Measurements from ENCODE around the gene TESMIN.

The TESMIN gene

DNA sequence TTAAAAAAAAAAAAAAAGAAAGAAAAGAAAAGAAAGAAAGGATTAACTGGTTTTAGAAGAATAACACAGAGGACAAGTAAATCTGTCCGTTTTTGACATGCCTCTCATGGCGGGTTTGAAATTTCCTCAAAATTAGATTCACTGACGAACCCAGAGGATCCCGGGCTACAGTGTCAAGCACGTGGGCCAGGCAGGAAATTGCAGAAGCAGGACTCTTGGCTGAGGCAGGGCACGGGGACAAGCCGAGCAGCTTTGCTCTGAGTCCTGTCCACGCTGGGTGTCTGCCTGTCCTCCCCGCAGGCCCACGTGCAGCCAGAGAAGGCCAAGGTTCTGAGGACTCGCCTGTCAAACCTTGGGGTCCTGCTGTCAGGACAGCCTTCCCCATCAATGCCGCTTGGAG lies 42.3 kb downstream of the TESMIN start:
- Histone ChIP-seq H3K9ac (ENCODE audit: low read length) (no peak overlapping the region), H3K27me3 (replicated peaks; ENCODE audit: control insufficient read depth, insufficient read depth, low read length) (peaks cover 90% of the 10 kb centered on the region), H3K4me3 (ENCODE audit: low read length) (no peak overlapping the region), H3K9me3 (ENCODE audit: control insufficient read depth, low read length) (no peaks in the 10 kb centered on the region), H3K4me1 (ENCODE audit: control insufficient read depth, insufficient read depth, low read length) (no peaks in the 10 kb centered on the region), H3K36me3 (ENCODE audit: control insufficient read depth, insufficient read depth, low read length, severe bottlenecking) (no peaks in the 10 kb centered on the region)
- no peak for DNase-seq (ENCODE audit: low read depth)

DNA sequence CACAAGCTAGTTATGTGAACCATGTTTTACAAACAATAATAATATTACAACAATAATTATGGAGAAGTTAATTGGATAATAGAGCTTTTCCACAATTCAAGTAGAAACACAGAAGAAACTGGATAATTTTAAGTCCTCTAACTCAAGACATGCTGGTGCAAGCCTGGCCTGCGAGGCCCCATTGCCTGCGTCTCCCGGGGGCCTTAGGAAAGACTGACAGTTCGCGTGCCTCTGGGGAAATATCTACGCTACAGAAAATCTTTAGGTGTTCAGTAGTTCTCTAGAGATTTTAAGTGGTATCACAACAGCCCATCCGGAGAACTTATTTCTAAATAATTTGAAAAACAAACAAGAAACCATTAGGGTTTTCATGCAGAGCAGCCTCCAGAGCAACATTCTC lies 43.8 kb downstream of the TESMIN start:
- Histone ChIP-seq H3K4me3 (ENCODE audit: low read length) (no peak overlapping the region), H3K36me3 (ENCODE audit: control insufficient read depth, insufficient read depth, low read length, severe bottlenecking) (no peaks in the 10 kb centered on the region), H3K4me1 (ENCODE audit: control insufficient read depth, insufficient read depth, low read length) (no peaks in the 10 kb centered on the region), H3K9me3 (ENCODE audit: control insufficient read depth, low read length) (no peaks in the 10 kb centered on the region), H3K27me3 (replicated peaks; ENCODE audit: control insufficient read depth, insufficient read depth, low read length) (peaks cover 90% of the 10 kb centered on the region), H3K9ac (ENCODE audit: low read length) (no peak overlapping the region)
- DNase-seq (ENCODE audit: low read depth): no peak

DNA sequence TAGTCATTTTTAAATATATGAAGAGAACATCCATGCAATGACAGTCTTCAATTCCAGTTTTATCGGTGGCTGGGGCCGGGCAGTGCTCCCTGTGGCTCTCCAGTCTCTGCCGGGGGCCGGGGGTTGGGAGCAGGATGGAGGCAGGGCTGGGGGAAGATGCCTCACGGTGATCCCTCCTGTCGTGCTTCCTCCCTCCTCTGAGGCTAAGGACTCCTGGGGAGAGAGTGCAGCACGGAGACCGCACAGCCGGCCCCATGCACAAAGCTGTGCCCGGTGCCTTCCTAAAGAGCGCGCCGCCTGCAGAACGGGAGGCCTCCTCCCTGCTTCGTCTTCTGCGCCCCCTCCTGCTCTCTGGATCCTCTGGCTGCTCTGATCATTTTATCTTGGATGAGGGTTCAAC lies 46.4 kb downstream of the TESMIN start:
- Histone ChIP-seq H3K27me3 (replicated peaks; ENCODE audit: control insufficient read depth, insufficient read depth, low read length) (peaks cover 72% of the 10 kb centered on the region), H3K9me3 (ENCODE audit: control insufficient read depth, low read length) (peaks cover 5% of the 10 kb centered on the region), H3K9ac (ENCODE audit: low read length) (no peak overlapping the region), H3K36me3 (ENCODE audit: control insufficient read depth, insufficient read depth, low read length, severe bottlenecking) (no peaks in the 10 kb centered on the region), H3K4me1 (ENCODE audit: control insufficient read depth, insufficient read depth, low read length) (no peaks in the 10 kb centered on the region), H3K4me3 (ENCODE audit: low read length) (no peak overlapping the region)
- no peak for DNase-seq (ENCODE audit: low read depth)

DNA sequence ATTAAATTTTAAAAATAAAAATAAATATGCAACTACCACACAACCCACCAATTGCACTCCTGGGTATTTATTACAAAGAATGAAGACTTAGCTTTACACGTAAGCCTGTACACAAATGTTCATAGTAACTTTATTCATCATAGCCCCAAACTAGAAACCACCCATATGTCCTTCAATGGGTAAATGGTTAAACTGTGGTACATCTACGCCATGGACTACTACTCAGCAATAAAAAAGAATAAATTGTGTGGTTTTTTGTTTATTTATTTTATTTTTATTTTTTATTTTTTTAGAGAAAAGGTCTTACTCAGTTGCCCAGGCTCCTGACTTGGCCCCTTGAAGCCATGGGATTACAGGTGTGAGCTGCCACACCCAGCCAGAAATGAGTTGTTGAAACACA lies 52.3 kb downstream of the TESMIN start:
- Histone ChIP-seq H3K36me3 (ENCODE audit: control insufficient read depth, insufficient read depth, low read length, severe bottlenecking) (no peaks in the 10 kb centered on the region), H3K9me3 (ENCODE audit: control insufficient read depth, low read length) (peaks cover 39% of the 10 kb centered on the region), H3K27me3 (replicated peaks; ENCODE audit: control insufficient read depth, insufficient read depth, low read length) (peaks cover 41% of the 10 kb centered on the region), H3K4me3 (ENCODE audit: low read length) (no peak overlapping the region), H3K4me1 (ENCODE audit: control insufficient read depth, insufficient read depth, low read length) (no peaks in the 10 kb centered on the region), H3K9ac (ENCODE audit: low read length) (no peak overlapping the region)
- DNase-seq (ENCODE audit: low read depth): no peak

DNA sequence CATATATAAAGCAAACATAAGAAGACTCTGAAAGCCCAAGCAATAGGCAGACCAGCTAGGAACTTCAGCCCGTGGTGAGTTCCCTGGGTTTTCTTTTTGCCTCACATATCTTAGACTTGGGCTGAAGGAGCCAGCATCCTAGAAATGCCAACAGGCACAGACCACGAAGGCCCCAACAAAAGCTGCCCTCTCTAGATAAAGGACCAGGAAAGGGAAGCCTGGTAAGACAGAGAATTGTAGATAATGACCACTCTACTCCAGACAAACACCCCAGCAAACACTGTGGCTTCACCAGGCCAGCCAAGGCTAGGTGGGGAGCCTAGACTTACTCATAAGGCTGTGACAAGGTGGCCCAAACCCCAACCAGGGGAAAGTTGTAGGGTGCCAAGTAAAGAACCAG lies 55.8 kb downstream of the TESMIN start:
- peaks cover 37% of the 10 kb centered on the region for H3K27me3 ChIP-seq (replicated peaks; ENCODE audit: control insufficient read depth, insufficient read depth, low read length)
- H3K36me3 ChIP-seq (ENCODE audit: control insufficient read depth, insufficient read depth, low read length, severe bottlenecking): no peaks in the 10 kb centered on the region
- no peak overlapping the region for H3K9ac ChIP-seq (ENCODE audit: low read length)
- peaks cover 34% of the 10 kb centered on the region for H3K9me3 ChIP-seq (ENCODE audit: control insufficient read depth, low read length)
- H3K4me1 ChIP-seq (ENCODE audit: control insufficient read depth, insufficient read depth, low read length): no peaks in the 10 kb centered on the region
- DNase-seq (ENCODE audit: low read depth): no peak
- H3K4me3 ChIP-seq (ENCODE audit: low read length): no peak overlapping the region

DNA sequence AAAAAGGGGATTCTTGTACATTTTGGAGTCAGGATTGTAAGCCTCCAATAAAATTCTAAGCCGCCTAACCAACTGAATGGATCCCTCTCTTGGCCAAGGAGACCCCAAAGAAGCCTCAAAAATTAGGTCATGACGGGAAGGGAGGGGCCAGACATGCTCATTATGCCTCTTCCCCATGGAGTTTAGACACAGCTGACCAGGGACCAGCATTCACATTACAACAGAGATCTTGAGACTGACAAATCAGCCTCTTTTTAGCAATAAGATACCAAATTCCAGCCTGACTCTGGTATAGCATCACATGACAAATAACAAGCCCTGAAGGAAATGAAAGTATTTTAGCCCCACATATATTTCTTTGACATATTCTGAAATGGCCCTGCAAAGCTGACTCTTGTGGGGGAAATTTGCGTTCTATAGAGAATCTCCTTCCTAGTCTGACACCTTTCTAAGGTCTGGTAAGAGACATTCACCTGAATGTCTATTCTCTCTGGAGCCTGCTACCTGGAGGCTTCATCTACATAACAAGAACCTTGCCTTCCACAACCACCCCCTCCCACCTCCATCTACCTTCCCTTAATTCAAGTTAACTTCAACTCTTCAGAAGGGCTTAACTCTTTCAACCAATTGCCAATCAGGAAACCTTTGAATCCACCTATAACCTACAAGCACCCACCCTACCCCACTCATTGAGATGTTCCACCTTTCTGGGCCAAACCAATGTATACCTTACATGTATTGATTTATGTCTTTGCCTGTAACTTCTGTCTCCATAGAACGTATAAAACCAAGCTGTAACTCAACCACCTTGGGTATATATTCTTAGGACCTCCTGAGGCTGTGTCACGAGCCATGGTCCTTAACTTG lies 56.7 kb downstream of the TESMIN start:
- no peak overlapping the region for H3K9ac ChIP-seq (ENCODE audit: low read length)
- H3K9me3 ChIP-seq (ENCODE audit: control insufficient read depth, low read length): peaks cover 34% of the 10 kb centered on the region
- H3K36me3 ChIP-seq (ENCODE audit: control insufficient read depth, insufficient read depth, low read length, severe bottlenecking): no peaks in the 10 kb centered on the region
- no peak for DNase-seq (ENCODE audit: low read depth)
- H3K27me3 ChIP-seq (replicated peaks; ENCODE audit: control insufficient read depth, insufficient read depth, low read length): peaks cover 46% of the 10 kb centered on the region
- H3K4me1 ChIP-seq (ENCODE audit: control insufficient read depth, insufficient read depth, low read length): no peaks in the 10 kb centered on the region
- H3K4me3 ChIP-seq (ENCODE audit: low read length): no peak overlapping the region

DNA sequence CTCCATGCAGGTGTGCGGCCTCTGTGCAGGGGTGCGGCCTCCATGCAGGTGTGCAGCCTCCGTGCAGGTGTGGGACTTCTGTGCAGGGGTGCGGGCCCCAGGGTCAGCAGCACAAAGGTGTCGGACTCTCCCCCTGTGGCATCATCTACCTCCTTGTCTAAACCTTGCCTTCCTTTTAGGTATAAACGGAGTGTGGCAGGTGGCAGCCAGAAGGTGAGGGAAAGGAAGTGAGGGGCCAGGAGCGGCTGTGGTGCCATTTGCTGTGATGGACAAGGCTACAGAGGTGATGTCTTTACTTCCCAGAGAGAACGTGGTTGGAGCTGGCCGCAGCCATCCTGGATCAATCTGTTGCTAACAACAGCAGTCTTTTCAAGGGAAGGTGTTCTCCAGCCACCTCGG lies 57.8 kb downstream of the TESMIN start:
- H3K4me1 ChIP-seq (ENCODE audit: control insufficient read depth, insufficient read depth, low read length): no peaks in the 10 kb centered on the region
- H3K36me3 ChIP-seq (ENCODE audit: control insufficient read depth, insufficient read depth, low read length, severe bottlenecking): no peaks in the 10 kb centered on the region
- H3K9me3 ChIP-seq (ENCODE audit: control insufficient read depth, low read length): peaks cover 24% of the 10 kb centered on the region
- no peak overlapping the region for H3K4me3 ChIP-seq (ENCODE audit: low read length)
- DNase-seq (ENCODE audit: low read depth): no peak
- no peak overlapping the region for H3K9ac ChIP-seq (ENCODE audit: low read length)
- H3K27me3 ChIP-seq (replicated peaks; ENCODE audit: control insufficient read depth, insufficient read depth, low read length): peaks cover 57% of the 10 kb centered on the region

DNA sequence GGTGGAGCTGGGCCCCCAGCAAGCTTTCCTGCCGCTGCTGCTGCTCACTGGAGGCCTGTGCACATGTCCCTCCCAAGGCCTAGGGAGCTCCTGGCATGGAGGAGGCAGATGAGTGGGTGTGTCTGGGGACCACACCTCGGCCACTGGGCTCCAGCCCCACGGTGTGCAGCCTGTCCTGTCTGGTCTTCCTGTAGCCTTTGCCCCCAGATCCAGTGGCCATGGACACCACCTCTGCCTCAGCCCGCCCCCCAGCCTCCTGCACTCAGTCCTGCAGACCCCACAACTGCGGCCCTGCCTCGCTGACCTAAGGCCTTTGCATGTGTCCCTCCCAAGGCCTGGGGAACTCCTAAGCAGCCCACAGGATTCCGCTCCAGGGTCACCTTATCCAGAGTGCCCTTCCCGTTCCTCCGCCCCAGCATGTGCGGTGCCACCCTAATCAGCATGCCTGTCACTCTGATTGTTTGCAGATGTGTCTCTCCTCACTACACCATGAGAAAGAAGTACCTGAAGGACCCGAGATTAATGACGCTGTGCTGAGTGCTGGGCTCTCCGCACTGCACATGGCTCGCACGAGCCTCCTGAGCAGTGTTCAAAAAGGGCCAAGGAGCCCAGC lies 58.3 kb downstream of the TESMIN start:
- no peak overlapping the region for H3K4me3 ChIP-seq (ENCODE audit: low read length)
- no peaks in the 10 kb centered on the region for H3K4me1 ChIP-seq (ENCODE audit: control insufficient read depth, insufficient read depth, low read length)
- peaks cover 58% of the 10 kb centered on the region for H3K27me3 ChIP-seq (replicated peaks; ENCODE audit: control insufficient read depth, insufficient read depth, low read length)
- no peak for DNase-seq (ENCODE audit: low read depth)
- H3K9me3 ChIP-seq (ENCODE audit: control insufficient read depth, low read length): peaks cover 21% of the 10 kb centered on the region
- H3K9ac ChIP-seq (ENCODE audit: low read length): no peak overlapping the region
- H3K36me3 ChIP-seq (ENCODE audit: control insufficient read depth, insufficient read depth, low read length, severe bottlenecking): no peaks in the 10 kb centered on the region

DNA sequence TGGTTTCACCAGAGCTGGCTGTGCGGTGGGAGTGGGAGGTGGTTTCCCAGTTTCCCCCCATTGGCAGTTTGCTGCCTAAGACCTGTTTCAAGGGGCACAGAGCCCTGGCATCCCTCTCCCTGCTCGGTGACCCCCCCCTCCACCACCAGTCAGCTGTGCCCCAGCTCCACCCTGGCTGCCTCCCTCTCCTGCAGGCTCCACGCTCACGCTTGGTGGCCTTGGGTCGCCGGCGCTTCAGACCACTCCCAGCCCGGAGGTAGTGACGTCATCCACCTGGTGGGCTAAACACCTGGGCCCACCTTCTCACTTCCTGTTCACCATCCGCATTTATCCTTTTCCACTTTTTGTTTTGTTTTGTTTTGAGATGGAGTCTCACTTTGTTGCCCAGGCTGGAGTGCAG lies 59.2 kb downstream of the TESMIN start:
- H3K4me3 ChIP-seq (ENCODE audit: low read length): no peak overlapping the region
- no peaks in the 10 kb centered on the region for H3K36me3 ChIP-seq (ENCODE audit: control insufficient read depth, insufficient read depth, low read length, severe bottlenecking)
- peaks cover 59% of the 10 kb centered on the region for H3K27me3 ChIP-seq (replicated peaks; ENCODE audit: control insufficient read depth, insufficient read depth, low read length)
- DNase-seq (ENCODE audit: low read depth): no peak
- H3K4me1 ChIP-seq (ENCODE audit: control insufficient read depth, insufficient read depth, low read length): no peaks in the 10 kb centered on the region
- H3K9ac ChIP-seq (ENCODE audit: low read length): no peak overlapping the region
- peaks cover 17% of the 10 kb centered on the region for H3K9me3 ChIP-seq (ENCODE audit: control insufficient read depth, low read length)

DNA sequence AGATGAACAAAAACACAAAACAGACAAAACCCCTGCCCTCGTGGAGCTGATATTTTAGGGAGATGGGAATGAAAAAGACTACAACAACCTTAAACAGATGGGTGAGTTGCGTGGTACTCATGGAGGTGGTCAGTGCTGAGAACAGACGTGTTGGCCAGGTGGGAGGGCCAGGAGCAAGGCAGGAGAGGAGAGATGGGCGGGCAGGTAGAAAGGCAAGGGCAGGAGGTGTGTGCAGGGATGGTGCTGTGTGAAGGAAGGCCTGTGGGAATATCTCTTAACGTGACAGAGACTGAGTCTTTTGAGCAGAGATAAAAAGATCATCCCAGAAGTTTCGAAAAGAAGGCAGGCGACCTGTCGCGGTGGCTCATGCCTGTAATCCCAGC lies 59.9 kb downstream of the TESMIN start:
- no peak for DNase-seq (ENCODE audit: low read depth)
- Histone ChIP-seq H3K27me3 (replicated peaks; ENCODE audit: control insufficient read depth, insufficient read depth, low read length) (peaks cover 65% of the 10 kb centered on the region), H3K4me3 (ENCODE audit: low read length) (no peak overlapping the region)

DNA sequence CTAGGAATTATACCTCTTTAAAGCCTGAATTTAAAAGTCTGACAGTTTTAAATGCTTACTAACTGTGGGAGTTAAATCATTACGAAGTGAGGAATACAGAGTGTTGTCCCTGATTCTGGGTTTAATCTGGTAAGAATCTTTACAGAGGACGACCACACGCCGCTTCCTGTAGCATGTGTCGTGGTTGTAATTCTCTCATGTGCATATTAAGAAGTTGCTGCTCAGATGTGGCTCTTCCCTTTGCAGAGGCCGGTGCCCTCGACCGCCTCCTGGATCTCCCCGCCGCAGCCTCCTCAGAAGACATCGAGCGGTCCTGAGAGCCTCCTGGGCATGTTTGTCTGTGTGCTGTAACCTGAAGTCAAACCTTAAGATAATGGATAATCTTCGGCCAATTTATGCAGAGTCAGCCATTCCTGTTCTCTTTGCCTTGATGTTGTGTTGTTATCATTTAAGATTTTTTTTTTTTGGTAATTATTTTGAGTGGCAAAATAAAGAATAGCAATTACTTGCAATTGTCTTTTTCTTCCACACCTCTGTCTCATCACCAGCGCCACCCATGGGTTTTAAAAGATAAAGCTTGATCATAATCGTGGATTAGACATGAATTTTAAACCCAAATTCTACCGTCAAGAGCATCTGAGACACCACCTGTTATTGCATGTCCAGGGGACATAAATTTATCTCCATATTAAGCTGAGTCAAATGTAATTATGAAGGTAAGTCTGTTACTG lies 60.5 kb downstream of the TESMIN start:
- DNase-seq (ENCODE audit: low read depth): no peak
- H3K36me3 ChIP-seq (ENCODE audit: control insufficient read depth, insufficient read depth, low read length, severe bottlenecking): no peaks in the 10 kb centered on the region
- no peak overlapping the region for H3K9ac ChIP-seq (ENCODE audit: low read length)
- peaks cover 64% of the 10 kb centered on the region for H3K27me3 ChIP-seq (replicated peaks; ENCODE audit: control insufficient read depth, insufficient read depth, low read length)
- H3K4me3 ChIP-seq (ENCODE audit: low read length): no peak overlapping the region
- H3K9me3 ChIP-seq (ENCODE audit: control insufficient read depth, low read length): peaks cover 5% of the 10 kb centered on the region
- H3K4me1 ChIP-seq (ENCODE audit: control insufficient read depth, insufficient read depth, low read length): no peaks in the 10 kb centered on the region

More for the DNA sequence above, 59.9 kb downstream of the TESMIN start:
- H3K9ac ChIP-seq (ENCODE audit: low read length): no peak overlapping the region
- H3K36me3 ChIP-seq (ENCODE audit: control insufficient read depth, insufficient read depth, low read length, severe bottlenecking): no peaks in the 10 kb centered on the region
- peaks cover 10% of the 10 kb centered on the region for H3K9me3 ChIP-seq (ENCODE audit: control insufficient read depth, low read length)
- no peaks in the 10 kb centered on the region for H3K4me1 ChIP-seq (ENCODE audit: control insufficient read depth, insufficient read depth, low read length)
